COLO829 (cell line): Measurements from ENCODE around the gene EPB41L5.

Experiments used
- DNase-seq: peaks from one replicate; pipeline ENCODE4 v3.0.0; 2012; ENCODE audit warnings: low spot score

EPB41L5 gene

GRCh38 chr2:120224735-120225548, 212.1 kb downstream of the EPB41L5 start:
- DNase-seq, result no peak

- DNase-seq, result no peak
Observed at GRCh38 chr2:120225549-120226065, 212.7 kb downstream of the EPB41L5 start.

GRCh38 chr2:120226316-120226715, 213.4 kb downstream of the EPB41L5 start:
- DNase-seq, result no peak

- DNase-seq, result no peak
Observed at GRCh38 chr2:120227111-120227991, 214.5 kb downstream of the EPB41L5 start.

GRCh38 chr2:120228503-120228902, 215.6 kb downstream of the EPB41L5 start:
- DNase-seq, result no peak
